K562 (cell line): Measurements from ENCODE around the gene ADCY6. TPM values are rescaled to one million over a fixed set of nuclear protein-coding genes. Genes with fewer than 3 reads are reported as not detected.

Experiments
- AFF4 ChIP-seq: sonication (generic); formaldehyde crosslinking; IDR thresholded peaks from 2 replicates; pipeline ENCODE4 v1.8.0; 2023; ENCODE audit warnings: mild to moderate bottlenecking, missing genetic modification reagents
- ARID1B ChIP-seq: fragments of 450-650 bp; IDR thresholded peaks from 2 replicates; pipeline ENCODE4 v1.6.1; 2016; ENCODE audit warnings: antibody characterized with exemption, mild to moderate bottlenecking, inconsistent platforms
- CHD1 ChIP-seq: fragments of 200-600 bp; sonication (generic); IDR thresholded peaks from one replicate; pipeline ENCODE4 v1.6.1; 2012; ENCODE audit warnings: mild to moderate bottlenecking, moderate library complexity, low read length, inconsistent platforms
- E2F5 ChIP-seq: sonication (generic); formaldehyde crosslinking; IDR thresholded peaks from 2 replicates; pipeline ENCODE4 v1.8.0; 2022; ENCODE audit warnings: mild to moderate bottlenecking, missing genetic modification reagents
- ETV5 ChIP-seq: sonication (generic); formaldehyde crosslinking; IDR thresholded peaks from 2 replicates; pipeline ENCODE4 v1.4.0; 2020; ENCODE audit warnings: low read depth, mild to moderate bottlenecking, missing genetic modification reagents
- JUN ChIP-seq, 2 experiments: sonication (generic) in 1 of 2; formaldehyde crosslinking in 1 of 2; IDR thresholded peaks; 2 replicates each; pipeline versions ENCODE4 v1.6.1 to v1.8.0; 2012 to 2022; ENCODE audit warnings: borderline replicate concordance in 2 of 2, mild to moderate bottlenecking in 2 of 2, improper control_type of control experiment in 1 of 2, low read depth in 1 of 2, low read length in 1 of 2, missing genetic modification reagents in 1 of 2
- KLF1 ChIP-seq: fragments of 450-650 bp; IDR thresholded peaks from 2 replicates; pipeline ENCODE4 v1.6.1; 2016; ENCODE audit warnings: missing genetic modification characterization, missing compliant biosample characterization
- LCOR ChIP-seq: sonication (generic); formaldehyde crosslinking; IDR thresholded peaks from 2 replicates; pipeline ENCODE4 v1.8.0; 2022; ENCODE audit warnings: mild to moderate bottlenecking, missing genetic modification reagents
- MCM2 ChIP-seq: fragments of 450-650 bp; IDR thresholded peaks from 2 replicates; pipeline ENCODE4 v1.6.1; 2017; ENCODE audit warnings: low read depth, mild to moderate bottlenecking
- NEUROD1 ChIP-seq: fragments of 150-350 bp; IDR thresholded peaks from 2 replicates; pipeline ENCODE4 v1.6.1; 2014; ENCODE audit warnings: borderline replicate concordance, low read length, low read depth; ENCODE audit not compliant: partially characterized antibody
- PHF20 ChIP-seq: fragments of 450-650 bp; IDR thresholded peaks from 2 replicates; pipeline ENCODE4 v1.6.1; 2018; ENCODE audit not compliant: partially characterized antibody
- SP1 ChIP-seq: sonication (generic); formaldehyde crosslinking; IDR thresholded peaks from 2 replicates; pipeline ENCODE4 v1.8.1; 2022; ENCODE audit warnings: mild to moderate bottlenecking, missing genetic modification reagents
- U2AF1 ChIP-seq: fragments of 200-400 bp; formaldehyde crosslinking; optimal IDR thresholded peaks from 2 replicates; pipeline ENCODE3; 2017; ENCODE audit warnings: mild to moderate bottlenecking, low read depth, low read length, moderate library complexity
- UBTF ChIP-seq, 2 experiments: IDR thresholded peaks; 2 replicates each; pipeline ENCODE4 v1.6.1; 2012; ENCODE audit warnings: improper control_type of control experiment in 2 of 2, low read depth in 2 of 2, low read length in 2 of 2, borderline replicate concordance in 1 of 2
- ZNF175 ChIP-seq: fragments of 200-800 bp; sonication (Bioruptor generic); IDR thresholded peaks from 2 replicates; pipeline ENCODE4 v1.6.1; 2016; ENCODE audit warnings: low read depth, mild to moderate bottlenecking, missing genetic modification characterization, missing compliant biosample characterization
- ZNF217 ChIP-seq: sonication (generic); formaldehyde crosslinking; IDR thresholded peaks from 2 replicates; pipeline ENCODE4 v1.8.0; 2022; ENCODE audit warnings: mild to moderate bottlenecking, missing genetic modification reagents
- ZNF395 ChIP-seq: fragments of 200-800 bp; sonication (Bioruptor generic); IDR thresholded peaks from 2 replicates; pipeline ENCODE4 v1.6.1; 2017; ENCODE audit warnings: missing genetic modification characterization, missing compliant biosample characterization
- polyA plus RNA-seq, 8 experiments: library from polyadenylated mRNA; depleted of rRNA in 4 of 8; stranded (reverse) in 5 of 8; unstranded in 3 of 8; fragments of >200 nt; fragmentation: Nextera tagmentation in 2 of 8; fragmentation: Illumina TruSeq in 1 of 8; extraction: Ambion mirVana in 2 of 8; extraction: Trizol in 1 of 8; gene quantifications; 2 replicates each; pipeline versions ENCODE4 v1.2.1 to v1.2.3, GENCODE V29; 2011 to 2014; ENCODE audit warnings: inconsistent platforms in 1 of 8, missing spikeins in 1 of 8
- total RNA-seq, 7 experiments: library from RNA; depleted of rRNA in 6 of 7; stranded (reverse); fragments of >200 nt in 6 of 7; fragmentation: Illumina TruSeq in 2 of 7; extraction: Trizol in 2 of 7; gene quantifications; 2 replicates each; pipeline versions ENCODE4 v1.2.1 to v1.2.3, GENCODE V29; 2011 to 2021; ENCODE audit warnings: low replicate concordance in 1 of 7

Gene ADCY6
- total and polyA plus RNA-seq, 9 of the 15 experiments (the other 6 are each of a cell fraction or from before 2014, with no cell fraction given) = 0.01 to 1.0 (median 0.53) TPM

GRCh38 chr12:48814262-48815125 lies 25.6 kb upstream of the ADCY6 start (continued):
- TF ChIP-seq PHF20 (peak; percentile 57), U2AF1 (peak; percentile 49), JUN (IDR thresholded peaks at IDR 0.05; ENCODE audit: borderline replicate concordance, low read depth, low read length) (peak; percentile 22; the same call in 1 of the 2 replicates), JUN (CRISPR knock-in tag; IDR thresholded peaks at IDR 0.05; ENCODE audit: borderline replicate concordance) (peak; percentile 62; the same call in 1 of the 2 replicates), SP1 (CRISPR knock-in tag) (peak; percentile 78), ZNF217 (CRISPR knock-in tag) (no peak), KLF1 (tag) (peak; percentile 59; the same call in 1 of the 2 replicates), LCOR (CRISPR knock-in tag) (peak; percentile 60), E2F5 (CRISPR knock-in tag) (0 out of 2 replicates have a peak, but pooled peaks have one; percentile 8), CHD1 (peak; percentile 11), NEUROD1 (peak; percentile 54), MCM2 (no peak), ARID1B (0 out of 2 replicates have a peak, but pooled peaks have one; percentile 26), ZNF395 (peak; percentile 65; the same call in 1 of the 2 replicates), UBTF (IDR thresholded peaks at IDR 0.05; ENCODE audit: borderline replicate concordance in 1 of 2, low read depth in 2 of 2, low read length in 2 of 2) (peak; percentile 93 to 98; a peak in 3 of 4 replicates), ETV5 (CRISPR knock-in tag) (peak; percentile 64; the same call in 1 of the 2 replicates), AFF4 (0 out of 2 replicates have a peak, but pooled peaks have one; percentile 68), ZNF175 (CRISPR knock-in tag) (0 out of 2 replicates have a peak, but pooled peaks have one; percentile 21)
